ENCODE measurements around the gene CBX5. TPM values are rescaled to one million over a fixed set of nuclear protein-coding genes. Genes with fewer than 3 reads are reported as not detected.

Gene CBX5
- total RNA-seq, 2 experiments from 2014 or later: 115 to 299 TPM

DNA sequence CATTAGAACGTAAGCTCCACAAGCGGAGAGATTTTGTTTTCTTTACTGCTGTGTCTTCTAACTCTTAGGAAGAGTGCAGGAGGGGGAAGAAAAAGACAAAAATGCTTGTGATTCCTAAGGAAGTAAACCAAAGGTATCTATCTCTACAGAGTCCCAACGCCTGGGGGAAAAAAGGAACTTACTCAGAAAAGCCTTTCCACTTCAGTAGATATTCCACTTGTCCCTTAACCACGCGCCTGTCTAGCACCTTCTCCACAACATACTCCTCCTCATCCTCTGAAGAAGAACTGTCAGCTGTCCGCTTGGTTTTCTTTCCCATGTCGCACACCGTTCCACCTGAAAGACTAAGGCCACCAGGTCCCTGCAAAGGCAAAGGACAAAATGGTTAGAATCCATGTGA lies 22.6 kb downstream of the CBX5 start:
- Histone ChIP-seq H3K9me3 (ENCODE audit: low read length) (no peaks in the 10 kb centered on the region), H3K27ac (ENCODE audit: low read depth, low read length, poor library complexity, severe bottlenecking) (no peak overlapping the region), H3K4me2 (ENCODE audit: low read length) (no peak overlapping the region), H3K36me3 (ENCODE audit: insufficient read depth, low read length) (peaks cover 63% of the 10 kb centered on the region), H3K4me3 (ENCODE audit: low read depth, low read length, poor library complexity, severe bottlenecking) (no peak overlapping the region), H3K4me1 (ENCODE audit: insufficient read depth, low read length, poor library complexity, severe bottlenecking) (peaks cover 46% of the 10 kb centered on the region), H3K9me2 (ENCODE audit: insufficient read depth, low read length) (no peaks in the 10 kb centered on the region), H2AFZ (ENCODE audit: low read length) (no peak overlapping the region), H4K20me1 (ENCODE audit: insufficient read depth, low read length) (no peaks in the 10 kb centered on the region), H3K79me2 (ENCODE audit: insufficient read depth, low read depth, low read length) (peaks cover 72% of the 10 kb centered on the region)
- ChIA-PET POLR2A (interaction anchor here (2.5 kb wide), 1 partner anchor 15 kb away, joined by 7 read pairs; no protein-coding TSS in a partner anchor), CTCF (ENCODE audit: unreplicated experiment) (no interaction called here)
- TF ChIP-seq, protein P1, sequence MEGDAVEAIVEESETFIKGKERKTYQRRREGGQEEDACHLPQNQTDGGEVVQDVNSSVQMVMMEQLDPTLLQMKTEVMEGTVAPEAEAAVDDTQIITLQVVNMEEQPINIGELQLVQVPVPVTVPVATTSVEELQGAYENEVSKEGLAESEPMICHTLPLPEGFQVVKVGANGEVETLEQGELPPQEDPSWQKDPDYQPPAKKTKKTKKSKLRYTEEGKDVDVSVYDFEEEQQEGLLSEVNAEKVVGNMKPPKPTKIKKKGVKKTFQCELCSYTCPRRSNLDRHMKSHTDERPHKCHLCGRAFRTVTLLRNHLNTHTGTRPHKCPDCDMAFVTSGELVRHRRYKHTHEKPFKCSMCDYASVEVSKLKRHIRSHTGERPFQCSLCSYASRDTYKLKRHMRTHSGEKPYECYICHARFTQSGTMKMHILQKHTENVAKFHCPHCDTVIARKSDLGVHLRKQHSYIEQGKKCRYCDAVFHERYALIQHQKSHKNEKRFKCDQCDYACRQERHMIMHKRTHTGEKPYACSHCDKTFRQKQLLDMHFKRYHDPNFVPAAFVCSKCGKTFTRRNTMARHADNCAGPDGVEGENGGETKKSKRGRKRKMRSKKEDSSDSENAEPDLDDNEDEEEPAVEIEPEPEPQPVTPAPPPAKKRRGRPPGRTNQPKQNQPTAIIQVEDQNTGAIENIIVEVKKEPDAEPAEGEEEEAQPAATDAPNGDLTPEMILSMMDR (conservative IDR thresholded peaks at IDR 0.05; ENCODE audit: low read length): no peak
- no peak for TF ChIP-seq EZH2phosphoT487 (IDR thresholded peaks at IDR 0.05; ENCODE audit: borderline replicate concordance, low read depth, low read length)
- no peak for DNase-seq (ENCODE audit: low spot score)
- intact Hi-C loops (cut with micrococcal nuclease; ENCODE audit: unreplicated experiment): no loop called here
- BruUV-seq (replicated peaks): no TSS peak

DNA sequence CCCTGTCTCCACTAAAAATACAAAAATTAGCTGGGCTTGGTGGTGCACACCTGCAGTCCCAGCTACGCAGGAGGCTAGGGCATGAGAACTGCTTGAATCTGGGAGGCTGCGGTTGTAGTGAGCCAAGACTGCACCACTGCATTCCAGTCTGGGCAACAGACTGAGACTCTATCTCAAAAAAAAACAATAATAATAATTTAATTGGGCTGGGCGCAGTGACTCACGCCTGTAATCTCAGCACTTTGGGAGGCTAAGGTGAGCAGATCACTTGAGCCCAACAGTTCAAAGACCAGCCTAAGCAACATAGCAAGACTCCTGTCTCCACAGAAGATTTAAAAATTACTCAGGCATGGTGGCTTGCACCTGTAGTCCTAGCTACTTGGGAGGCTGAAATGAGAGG lies 26.7 kb downstream of the CBX5 start:
- Histone ChIP-seq H4K20me1 (ENCODE audit: insufficient read depth, low read length) (no peaks in the 10 kb centered on the region), H3K4me2 (ENCODE audit: low read length) (no peak overlapping the region), H2AFZ (ENCODE audit: low read length) (no peak overlapping the region), H3K79me2 (ENCODE audit: insufficient read depth, low read depth, low read length) (peaks cover 46% of the 10 kb centered on the region), H3K4me3 (ENCODE audit: low read depth, low read length, poor library complexity, severe bottlenecking) (no peak overlapping the region), H3K9me3 (ENCODE audit: low read length) (no peaks in the 10 kb centered on the region), H3K9me2 (ENCODE audit: insufficient read depth, low read length) (no peaks in the 10 kb centered on the region), H3K36me3 (ENCODE audit: insufficient read depth, low read length) (peaks cover 91% of the 10 kb centered on the region), H3K27ac (ENCODE audit: low read depth, low read length, poor library complexity, severe bottlenecking) (no peak overlapping the region), H3K4me1 (ENCODE audit: insufficient read depth, low read length, poor library complexity, severe bottlenecking) (peaks cover 5% of the 10 kb centered on the region)
- BruUV-seq (replicated peaks): no TSS peak
- ChIA-PET CTCF (ENCODE audit: unreplicated experiment) (no interaction called here), POLR2A (interaction anchor here (0.6 to 1.3 kb wide), 3 partner anchors 24 to 106 kb away, joined by 3 to 5 read pairs (median 4); no protein-coding TSS in a partner anchor)
- TF ChIP-seq EZH2phosphoT487 (IDR thresholded peaks at IDR 0.05; ENCODE audit: borderline replicate concordance, low read depth, low read length): no peak
- TF ChIP-seq, protein P1 (conservative IDR thresholded peaks at IDR 0.05; ENCODE audit: low read length): no peak
- intact Hi-C loops (cut with micrococcal nuclease; ENCODE audit: unreplicated experiment): loop anchor here (2.0 kb wide), 1 partner anchor 26 kb away; no protein-coding TSS in a partner anchor
- DNase-seq (ENCODE audit: low spot score): no peak

DNA sequence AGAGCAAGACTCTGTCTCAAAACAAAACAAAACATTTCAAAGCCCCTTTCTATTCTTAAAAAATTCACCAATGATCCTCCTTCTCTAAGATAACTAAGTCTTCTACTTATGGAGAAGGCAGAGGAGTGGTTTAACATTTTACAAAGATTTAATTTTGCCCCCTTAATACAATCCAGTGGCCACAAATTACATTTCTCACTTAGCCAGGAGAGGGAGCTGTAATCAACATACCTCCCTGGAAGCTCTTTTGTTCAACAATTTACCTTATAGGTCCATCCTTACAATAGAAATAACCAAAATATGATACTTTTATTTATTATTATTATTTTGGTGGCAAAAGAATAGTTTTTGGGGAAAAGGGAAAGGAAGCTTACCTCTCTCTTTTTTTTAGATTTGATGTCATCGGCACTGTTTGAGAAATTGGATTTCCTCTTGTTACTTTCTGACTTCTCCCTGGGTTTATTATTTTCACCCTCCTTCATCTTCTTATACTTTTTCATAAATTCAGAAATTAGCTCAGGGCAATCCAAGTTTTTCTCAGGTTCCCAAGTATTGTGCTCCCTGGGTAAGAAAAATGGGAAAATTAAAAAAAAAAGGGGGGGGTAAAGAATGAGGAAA lies 28.1 kb downstream of the CBX5 start:
- DNase-seq (ENCODE audit: low spot score): peak; percentile 62
- Histone ChIP-seq H3K27ac (ENCODE audit: low read depth, low read length, poor library complexity, severe bottlenecking) (no peak overlapping the region), H3K4me3 (ENCODE audit: low read depth, low read length, poor library complexity, severe bottlenecking) (no peak overlapping the region), H4K20me1 (ENCODE audit: insufficient read depth, low read length) (no peaks in the 10 kb centered on the region), H3K4me1 (ENCODE audit: insufficient read depth, low read length, poor library complexity, severe bottlenecking) (no peaks in the 10 kb centered on the region), H2AFZ (ENCODE audit: low read length) (no peak overlapping the region), H3K9me2 (ENCODE audit: insufficient read depth, low read length) (no peaks in the 10 kb centered on the region), H3K9me3 (ENCODE audit: low read length) (no peaks in the 10 kb centered on the region), H3K79me2 (ENCODE audit: insufficient read depth, low read depth, low read length) (peaks cover 37% of the 10 kb centered on the region; the same call in 1 of the 2 replicates), H3K4me2 (ENCODE audit: low read length) (no peak overlapping the region), H3K36me3 (ENCODE audit: insufficient read depth, low read length) (peaks cover 91% of the 10 kb centered on the region)
- TF ChIP-seq, protein P1 (conservative IDR thresholded peaks at IDR 0.05; ENCODE audit: low read length): peak; percentile 86
- no peak for TF ChIP-seq EZH2phosphoT487 (IDR thresholded peaks at IDR 0.05; ENCODE audit: borderline replicate concordance, low read depth, low read length)
- intact Hi-C loops (cut with micrococcal nuclease; ENCODE audit: unreplicated experiment): loop anchor here (1.0 to 2.0 kb wide), 2 partner anchors 27 to 109 kb away; no protein-coding TSS in a partner anchor
- TSS peak; percentile 39 for BruUV-seq (replicated peaks)
- CTCF ChIA-PET (ENCODE audit: unreplicated experiment): interaction anchor here (0.7 to 0.8 kb wide), 3 partner anchors 10 to 28 kb away, joined by 3 read pairs; partner anchors contain the start of gene CBX5
- POLR2A ChIA-PET: interaction anchor here (0.6 to 1.4 kb wide), 10 partner anchors 8 to 215 kb away, joined by 3 to 6 read pairs (median 3); partner anchors contain the start of gene HNRNPA1
